HG03045 (cell line): ENCODE results near the gene GAD2.

Source experiments
- ATAC-seq: cut with Tn5 transposase; IDR thresholded peaks from one replicate; pipeline ENCODE4 v1.9.1; 2021; ENCODE audit warnings: mild to moderate bottlenecking, moderate library complexity; ENCODE audit not compliant: unreplicated experiment

Gene GAD2

GRCh38 chr10:26221541-26221940 is 5.0 kb downstream of the GAD2 start:
- no peak for ATAC-seq

- no peak for ATAC-seq
These were observed 6.0 kb downstream of the GAD2 start for GRCh38 chr10:26222563-26222962.

- no peak for ATAC-seq
These were observed 8.7 kb downstream of the GAD2 start for GRCh38 chr10:26225322-26225721.

- no peak for ATAC-seq
These were observed 11.2 kb downstream of the GAD2 start for GRCh38 chr10:26227786-26228185.

GRCh38 chr10:26232174-26232573 is 15.6 kb downstream of the GAD2 start:
- ATAC-seq = no peak

- ATAC-seq = no peak
These were observed 19.2 kb downstream of the GAD2 start for GRCh38 chr10:26235761-26236160.

GRCh38 chr10:26238378-26238777 is 21.8 kb downstream of the GAD2 start:
- ATAC-seq = no peak

GRCh38 chr10:26242706-26243350 is 26.3 kb downstream of the GAD2 start:
- no peak for ATAC-seq

GRCh38 chr10:26243351-26243720 is 26.8 kb downstream of the GAD2 start:
- no peak for ATAC-seq

GRCh38 chr10:26249681-26250080 is 33.1 kb downstream of the GAD2 start:
- ATAC-seq = no peak

GRCh38 chr10:26251925-26252324 is 35.4 kb downstream of the GAD2 start:
- ATAC-seq = no peak

GRCh38 chr10:26254616-26255015 is 38.0 kb downstream of the GAD2 start:
- ATAC-seq = no peak

GRCh38 chr10:26259341-26259740 is 42.8 kb downstream of the GAD2 start:
- ATAC-seq = no peak

- no peak for ATAC-seq
These were observed 53.2 kb downstream of the GAD2 start for GRCh38 chr10:26269754-26270153.

- ATAC-seq = no peak
These were observed 57.8 kb downstream of the GAD2 start for GRCh38 chr10:26274391-26274790.

GRCh38 chr10:26278295-26278694 is 61.7 kb downstream of the GAD2 start:
- no peak for ATAC-seq

- no peak for ATAC-seq
These were observed 73.7 kb downstream of the GAD2 start for GRCh38 chr10:26290236-26290635.

GRCh38 chr10:26291721-26292480 is 75.3 kb downstream of the GAD2 start:
- no peak for ATAC-seq

GRCh38 chr10:26296360-26296759 is 79.8 kb downstream of the GAD2 start:
- ATAC-seq = no peak

GRCh38 chr10:26300001-26300400 is 83.4 kb downstream of the GAD2 start:
- no peak for ATAC-seq

GRCh38 chr10:26303366-26303765 is 86.8 kb downstream of the GAD2 start:
- ATAC-seq = no peak

GRCh38 chr10:26310361-26310760 is 93.8 kb downstream of the GAD2 start:
- no peak for ATAC-seq
